Activated CD4-positive, alpha-beta T cell treated with anti-CD3 and anti-CD28 coated beads, Interleukin-2, Interleukin-4, amounts not matched to agents 100 ng/mL and 50 ng/mL, durations not matched to agents 16 hours and 8 hours (primary cell): Measurements from ENCODE around the gene OSBPL6.
"Not testable (repeated sequence)": the region's sequence is repeated elsewhere in the genome, so short reads cannot be mapped to it uniquely, and the experiment has no call there.

ENCODE experiments used
- DNase-seq: peaks from one replicate; pipeline ENCODE4 v3.0.0-alpha.2; 2020; ENCODE audit warnings: low spot score

Gene OSBPL6

GRCh38 chr2:178193823-178194599 lies at the start of gene OSBPL6:
Gene OSBPL6, plus strand, starts transcription at chr2:178194512. Its CDS starts 111,673 bp downstream, at chr2:178306185.
- peak; percentile 56 for DNase-seq

GRCh38 chr2:178152033-178152432 lies 42.3 kb upstream of the OSBPL6 start:
- no peak for DNase-seq

- no peak for DNase-seq
Measured at GRCh38 chr2:178152542-178152941, 41.8 kb upstream of the OSBPL6 start.

- DNase-seq: no peak
Measured at GRCh38 chr2:178152977-178153376, 41.3 kb upstream of the OSBPL6 start.

GRCh38 chr2:178153878-178154277 lies 40.4 kb upstream of the OSBPL6 start:
- not testable (repeated sequence) for DNase-seq

GRCh38 chr2:178155524-178155923 lies 38.8 kb upstream of the OSBPL6 start:
- DNase-seq: no peak

DNA sequence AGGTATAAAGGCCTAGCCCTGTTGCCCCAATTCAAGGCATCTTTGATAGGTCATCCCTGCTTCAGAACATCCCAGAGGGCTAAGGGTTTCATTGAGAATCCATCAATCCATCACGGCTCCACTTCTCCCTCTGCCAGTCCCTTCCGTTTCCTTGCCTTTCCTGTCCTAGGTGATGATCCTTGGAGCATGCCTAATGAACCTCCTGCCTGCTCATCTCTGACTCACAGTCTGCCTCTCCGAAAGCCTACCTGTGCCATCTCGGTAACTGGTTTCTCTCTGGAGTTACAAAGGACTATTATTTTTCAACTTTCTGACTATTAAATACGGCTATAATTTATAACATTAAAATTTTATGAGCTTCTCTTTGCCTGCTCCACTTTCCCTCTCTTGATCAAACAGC lies 36.7 kb upstream of the OSBPL6 start:
- no peak for DNase-seq

DNA sequence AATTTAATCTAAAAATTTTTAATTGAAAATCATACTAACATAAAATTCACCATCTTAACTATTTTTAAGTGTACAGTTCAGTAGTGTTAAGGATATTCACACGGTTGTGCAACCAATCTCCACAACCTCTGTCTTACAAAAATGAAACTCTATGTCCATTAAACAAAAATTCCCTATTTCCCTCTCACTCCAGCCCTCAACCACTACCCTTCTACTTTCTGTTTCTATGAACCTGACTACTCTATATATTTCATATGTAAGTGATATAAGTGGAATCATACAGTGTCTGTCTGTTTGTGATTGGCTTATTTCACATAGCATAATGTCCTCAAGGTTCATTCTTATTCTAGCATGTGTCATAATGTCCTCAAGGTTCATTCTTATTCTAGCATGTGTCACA lies 34.3 kb upstream of the OSBPL6 start:
- no peak for DNase-seq

GRCh38 chr2:178160601-178161000 lies 33.7 kb upstream of the OSBPL6 start:
- DNase-seq: no peak

DNA sequence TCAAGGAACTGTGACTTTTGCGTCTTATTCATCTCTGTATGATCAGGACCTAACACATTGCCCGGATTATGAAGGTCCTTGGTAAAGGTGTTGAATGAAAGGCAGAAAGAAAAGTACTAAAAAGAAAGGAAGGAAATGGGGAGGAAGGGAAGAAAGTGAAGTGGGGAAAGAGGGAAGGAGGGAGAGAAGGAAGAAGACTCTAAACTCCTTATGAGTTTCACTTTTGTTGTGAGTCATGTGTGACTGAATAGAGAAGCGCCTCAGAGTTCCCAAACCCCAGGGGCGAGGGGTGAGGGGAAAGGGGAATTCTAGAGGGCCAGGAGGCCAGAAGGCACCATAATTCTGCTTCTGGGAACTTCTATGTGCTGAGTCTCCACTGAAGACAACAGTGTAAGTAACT lies 30.9 kb upstream of the OSBPL6 start:
- DNase-seq: no peak

- DNase-seq: no peak
Measured at GRCh38 chr2:178163911-178164310, 30.4 kb upstream of the OSBPL6 start.

DNA sequence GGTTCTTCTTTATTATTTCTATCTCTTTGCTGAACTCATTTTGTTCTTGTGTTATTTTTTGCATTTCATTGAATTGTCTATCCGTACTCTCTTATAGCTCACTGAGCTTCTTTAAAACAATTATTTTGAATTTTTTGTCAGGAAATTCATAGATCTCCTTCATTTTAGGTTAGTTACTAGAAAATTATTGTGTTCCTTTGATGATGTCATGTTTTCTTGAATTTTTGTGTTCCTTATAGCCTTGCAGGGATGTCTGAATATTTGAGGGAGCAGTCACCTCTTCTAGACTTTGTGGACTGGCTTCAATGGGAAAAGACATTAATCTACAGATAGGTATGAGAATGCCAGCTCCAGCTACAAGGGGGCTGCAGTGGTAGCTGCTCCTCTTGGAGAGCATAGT lies 20.7 kb upstream of the OSBPL6 start:
- DNase-seq: no peak

- no peak for DNase-seq
Measured at GRCh38 chr2:178177066-178177679, 17.1 kb upstream of the OSBPL6 start.

DNA sequence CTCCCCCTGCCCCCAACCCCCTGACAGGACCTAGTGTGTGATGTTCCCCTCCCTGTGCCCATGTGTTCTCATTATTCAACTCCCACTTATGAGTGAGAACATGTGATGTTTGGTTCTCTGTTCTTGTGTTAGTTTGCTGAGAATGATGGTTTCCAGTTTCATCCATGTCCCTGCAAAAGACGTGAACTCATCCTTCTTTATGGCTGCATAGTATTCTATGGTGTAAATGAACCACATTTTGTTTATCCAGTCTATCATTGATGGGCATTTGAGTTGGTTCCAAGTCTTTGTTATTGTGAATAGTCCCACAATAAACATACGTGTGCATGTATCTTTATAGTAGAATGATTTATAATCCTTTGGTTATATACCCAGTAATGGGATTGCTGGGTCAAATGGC lies 13.7 kb upstream of the OSBPL6 start:
- not testable (repeated sequence) for DNase-seq

GRCh38 chr2:178187861-178188260 lies 6.5 kb upstream of the OSBPL6 start:
- DNase-seq: no peak

DNA sequence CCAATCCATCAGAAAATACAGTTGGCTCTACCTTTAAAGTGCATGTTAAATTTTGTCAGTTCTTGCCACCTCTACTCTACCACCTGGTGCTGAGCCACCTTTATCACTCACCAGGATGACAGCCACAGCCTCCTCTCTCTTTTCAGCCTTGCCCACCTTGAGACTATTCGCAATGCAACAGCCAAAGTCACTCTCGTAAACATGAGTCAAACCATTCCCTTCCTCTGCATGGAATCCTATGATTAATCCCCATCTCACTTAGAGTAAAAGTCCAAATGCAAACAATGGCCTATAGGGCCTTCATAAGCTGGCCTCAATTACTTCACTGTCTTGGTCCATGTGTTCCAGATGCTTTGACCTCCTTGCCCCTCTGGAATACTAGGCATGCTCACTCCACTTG lies 5.8 kb upstream of the OSBPL6 start:
- no peak for DNase-seq

DNA sequence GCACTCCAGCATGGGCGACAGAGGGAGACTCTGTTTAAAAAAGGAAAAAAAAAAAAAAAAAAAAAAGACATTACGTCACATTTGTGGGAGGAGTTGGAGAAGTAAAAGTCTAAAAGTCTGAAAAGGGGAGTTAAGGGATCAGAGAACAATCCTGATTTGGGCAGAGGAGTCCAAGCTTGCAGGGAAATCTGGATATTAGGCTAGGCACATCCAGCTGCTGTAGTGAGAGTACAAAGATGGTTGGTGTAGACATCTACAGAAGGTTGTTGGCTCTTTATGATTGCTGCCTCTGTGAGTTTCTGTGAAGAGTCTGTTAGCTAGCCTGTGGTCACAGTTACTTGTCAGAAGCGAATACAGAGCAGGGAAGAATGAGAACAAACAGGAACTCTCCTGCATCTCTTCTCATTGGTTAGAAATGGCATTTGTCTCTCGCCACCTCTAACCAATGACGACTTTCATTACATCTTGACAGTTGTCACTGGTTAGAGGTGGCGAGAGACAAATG lies 3.3 kb upstream of the OSBPL6 start:
- DNase-seq: no peak

GRCh38 chr2:178191511-178191910 lies 2.8 kb upstream of the OSBPL6 start:
- no peak for DNase-seq

DNA sequence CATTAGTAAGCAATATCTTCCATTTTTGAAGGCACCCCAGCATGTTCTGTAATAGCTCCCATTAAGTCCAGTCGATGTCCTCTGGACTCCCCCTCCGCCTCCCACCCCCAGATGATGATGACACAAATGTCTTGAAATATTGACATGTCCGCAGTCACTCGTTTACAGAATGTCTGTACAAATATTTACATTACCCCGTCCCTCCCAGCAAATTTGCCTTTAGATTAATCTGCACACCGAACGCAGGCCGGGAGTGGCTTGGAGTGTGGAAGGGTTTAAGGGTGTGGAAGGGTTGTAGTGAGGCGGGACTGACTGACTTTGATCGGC lies 853 bp upstream of the OSBPL6 start:
- no peak for DNase-seq

- DNase-seq: no peak
Measured at GRCh38 chr2:178194600-178195389, 483 bp downstream of the OSBPL6 start.

- no peak for DNase-seq
Measured at GRCh38 chr2:178195390-178196166, 1.3 kb downstream of the OSBPL6 start.

DNA sequence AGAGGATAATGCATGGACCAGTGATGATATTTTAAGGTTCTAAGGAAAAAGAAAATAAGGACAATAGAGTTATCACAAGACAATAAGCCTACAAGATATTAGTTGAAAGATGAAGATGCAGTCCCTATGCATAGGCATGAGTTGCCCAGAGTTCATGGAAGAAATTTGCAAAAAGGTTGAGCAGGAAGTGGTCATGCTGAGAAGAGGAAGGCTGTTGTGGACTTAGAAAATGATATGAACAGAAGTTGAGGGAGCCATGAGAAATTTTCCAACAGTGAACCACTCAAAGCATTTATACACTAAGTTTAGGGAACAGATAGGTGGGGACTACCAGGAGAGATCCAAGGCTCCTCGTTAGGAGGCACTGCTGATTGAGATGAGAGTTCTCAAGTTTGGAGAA lies 3.5 kb downstream of the OSBPL6 start:
- DNase-seq: no peak
